C4-2B (cell line): ENCODE results near the gene PHRF1.

Source experiments
- ZFX ChIP-seq: fragments of 450-650 bp; IDR thresholded peaks from 2 replicates; pipeline ENCODE4 v1.6.1; 2017
- TF ChIP-seq, protein P1 (sequence below): fragments of 450-650 bp; conservative IDR thresholded peaks from 2 replicates; pipeline ENCODE4 v1.5.1; 2017; ENCODE audit warnings: mild to moderate bottlenecking

DNA sequence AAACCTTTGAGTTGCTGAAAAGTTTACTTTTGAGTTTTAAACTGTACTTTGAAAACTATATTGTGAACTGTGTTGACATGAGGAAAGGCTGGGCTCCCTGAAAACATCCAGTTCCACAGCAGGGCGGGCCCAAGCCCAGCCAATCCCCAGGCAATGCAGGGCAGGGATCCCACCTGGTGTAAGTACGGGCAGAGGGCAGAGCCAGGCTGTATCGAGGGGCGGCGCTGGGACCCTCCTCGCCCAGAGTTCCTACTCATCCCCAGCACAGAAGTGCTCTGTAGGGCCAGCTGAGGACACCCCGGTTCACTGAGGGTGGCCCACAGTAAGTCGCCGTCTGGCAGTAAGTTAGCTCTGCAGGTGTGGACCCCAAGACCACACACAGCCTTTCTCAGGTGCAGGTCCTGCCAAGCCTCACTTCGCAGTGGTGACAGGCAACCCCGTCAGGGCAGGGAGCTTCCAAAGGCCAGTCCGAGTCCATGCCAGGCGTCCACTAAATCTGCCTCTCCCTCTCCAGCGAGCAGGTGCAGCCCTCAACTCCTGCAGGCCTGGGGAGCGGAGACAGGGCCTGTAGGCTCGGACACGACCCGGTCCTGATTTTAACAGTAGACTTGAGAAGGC is 9.2 kb upstream of the PHRF1 start:
- TF ChIP-seq, protein P1, sequence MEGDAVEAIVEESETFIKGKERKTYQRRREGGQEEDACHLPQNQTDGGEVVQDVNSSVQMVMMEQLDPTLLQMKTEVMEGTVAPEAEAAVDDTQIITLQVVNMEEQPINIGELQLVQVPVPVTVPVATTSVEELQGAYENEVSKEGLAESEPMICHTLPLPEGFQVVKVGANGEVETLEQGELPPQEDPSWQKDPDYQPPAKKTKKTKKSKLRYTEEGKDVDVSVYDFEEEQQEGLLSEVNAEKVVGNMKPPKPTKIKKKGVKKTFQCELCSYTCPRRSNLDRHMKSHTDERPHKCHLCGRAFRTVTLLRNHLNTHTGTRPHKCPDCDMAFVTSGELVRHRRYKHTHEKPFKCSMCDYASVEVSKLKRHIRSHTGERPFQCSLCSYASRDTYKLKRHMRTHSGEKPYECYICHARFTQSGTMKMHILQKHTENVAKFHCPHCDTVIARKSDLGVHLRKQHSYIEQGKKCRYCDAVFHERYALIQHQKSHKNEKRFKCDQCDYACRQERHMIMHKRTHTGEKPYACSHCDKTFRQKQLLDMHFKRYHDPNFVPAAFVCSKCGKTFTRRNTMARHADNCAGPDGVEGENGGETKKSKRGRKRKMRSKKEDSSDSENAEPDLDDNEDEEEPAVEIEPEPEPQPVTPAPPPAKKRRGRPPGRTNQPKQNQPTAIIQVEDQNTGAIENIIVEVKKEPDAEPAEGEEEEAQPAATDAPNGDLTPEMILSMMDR: no peak
- TF ChIP-seq ZFX: no peak
